GM18519 (cell line): ENCODE measurements around the gene LRRC41.
"Not testable (repeated sequence)": the region's sequence is repeated elsewhere in the genome, so short reads cannot be mapped to it uniquely, and the experiment has no call there.

ENCODE experiments used
- ATAC-seq: cut with Tn5 transposase; IDR thresholded peaks from one replicate; pipeline ENCODE4 v1.9.1; 2021; ENCODE audit warnings: mild to moderate bottlenecking, moderate library complexity; ENCODE audit not compliant: unreplicated experiment, low FRiP score

Gene LRRC41, protein sequence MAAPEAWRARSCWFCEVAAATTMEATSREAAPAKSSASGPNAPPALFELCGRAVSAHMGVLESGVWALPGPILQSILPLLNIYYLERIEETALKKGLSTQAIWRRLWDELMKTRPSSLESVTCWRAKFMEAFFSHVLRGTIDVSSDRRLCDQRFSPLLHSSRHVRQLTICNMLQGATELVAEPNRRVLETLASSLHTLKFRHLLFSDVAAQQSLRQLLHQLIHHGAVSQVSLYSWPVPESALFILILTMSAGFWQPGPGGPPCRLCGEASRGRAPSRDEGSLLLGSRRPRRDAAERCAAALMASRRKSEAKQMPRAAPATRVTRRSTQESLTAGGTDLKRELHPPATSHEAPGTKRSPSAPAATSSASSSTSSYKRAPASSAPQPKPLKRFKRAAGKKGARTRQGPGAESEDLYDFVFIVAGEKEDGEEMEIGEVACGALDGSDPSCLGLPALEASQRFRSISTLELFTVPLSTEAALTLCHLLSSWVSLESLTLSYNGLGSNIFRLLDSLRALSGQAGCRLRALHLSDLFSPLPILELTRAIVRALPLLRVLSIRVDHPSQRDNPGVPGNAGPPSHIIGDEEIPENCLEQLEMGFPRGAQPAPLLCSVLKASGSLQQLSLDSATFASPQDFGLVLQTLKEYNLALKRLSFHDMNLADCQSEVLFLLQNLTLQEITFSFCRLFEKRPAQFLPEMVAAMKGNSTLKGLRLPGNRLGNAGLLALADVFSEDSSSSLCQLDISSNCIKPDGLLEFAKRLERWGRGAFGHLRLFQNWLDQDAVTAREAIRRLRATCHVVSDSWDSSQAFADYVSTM

DNA sequence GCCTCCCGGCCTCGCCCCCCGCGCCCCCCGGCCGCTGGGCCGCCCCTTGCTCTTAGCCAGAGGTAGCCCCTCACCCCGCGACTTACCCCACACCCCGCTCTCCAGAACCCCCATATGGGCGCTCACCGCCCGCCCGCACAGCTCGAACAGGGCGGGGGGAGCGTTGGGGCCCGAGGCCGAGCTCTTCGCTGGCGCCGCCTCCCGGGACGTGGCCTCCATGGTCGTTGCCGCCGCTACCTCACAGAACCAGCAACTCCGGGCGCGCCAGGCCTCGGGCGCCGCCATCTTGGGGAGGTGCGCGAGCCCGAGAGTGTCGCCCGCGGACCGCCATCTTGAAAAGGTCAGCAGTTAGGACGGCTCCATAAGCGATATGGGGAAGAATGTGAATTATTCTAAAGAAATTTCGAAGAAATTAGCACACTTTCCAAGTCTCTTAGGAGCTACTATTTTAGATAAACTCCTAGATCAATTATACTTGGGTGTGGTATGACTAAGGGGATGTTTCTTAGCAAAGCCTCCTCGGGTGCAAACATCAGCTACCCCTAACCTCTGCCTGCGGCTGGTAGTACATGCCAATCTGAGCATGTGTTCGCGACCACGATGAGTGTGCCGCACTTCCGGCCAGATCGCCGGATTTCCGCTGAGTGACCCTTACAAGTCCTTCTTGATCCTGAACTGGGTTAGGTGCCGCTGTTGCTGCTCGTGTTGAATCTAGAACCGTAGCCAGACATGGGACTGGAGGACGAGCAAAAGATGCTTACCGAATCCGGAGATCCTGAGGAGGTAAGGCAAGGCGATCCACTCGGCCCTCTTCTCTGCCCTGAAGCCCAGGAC lies at the start of gene LRRC41, which contains the start of gene UQCRH:
Gene LRRC41 (minus strand): TSS at position 579 of the 834 bp plus-strand sequence. CDS start 294 bp downstream, at position 285.
Gene UQCRH (plus strand): TSS at position 661 of the 834 bp plus-strand sequence. CDS start 69 bp downstream, at position 730.
- peak; percentile 76 for ATAC-seq

DNA sequence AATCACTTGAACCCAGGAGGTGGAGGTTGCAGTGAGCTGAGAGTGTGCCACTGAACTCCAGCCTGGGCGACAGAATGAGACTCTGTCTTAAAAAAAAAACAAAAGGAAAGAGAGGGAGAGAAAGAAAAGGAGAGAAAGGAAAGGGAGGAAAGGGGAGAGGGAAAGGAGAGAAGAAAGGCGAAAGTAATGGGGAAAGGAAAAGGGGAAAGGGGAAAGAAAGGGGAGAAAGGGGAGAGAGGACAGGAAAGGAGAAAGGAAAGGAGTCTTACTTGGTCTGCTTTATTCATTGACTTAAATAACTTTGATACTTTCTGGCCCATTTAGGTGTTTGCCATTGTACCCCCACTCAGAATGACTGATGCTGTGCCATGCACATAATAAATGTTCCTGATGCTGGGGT lies 48.9 kb upstream of the LRRC41 start:
- no peak for ATAC-seq

DNA sequence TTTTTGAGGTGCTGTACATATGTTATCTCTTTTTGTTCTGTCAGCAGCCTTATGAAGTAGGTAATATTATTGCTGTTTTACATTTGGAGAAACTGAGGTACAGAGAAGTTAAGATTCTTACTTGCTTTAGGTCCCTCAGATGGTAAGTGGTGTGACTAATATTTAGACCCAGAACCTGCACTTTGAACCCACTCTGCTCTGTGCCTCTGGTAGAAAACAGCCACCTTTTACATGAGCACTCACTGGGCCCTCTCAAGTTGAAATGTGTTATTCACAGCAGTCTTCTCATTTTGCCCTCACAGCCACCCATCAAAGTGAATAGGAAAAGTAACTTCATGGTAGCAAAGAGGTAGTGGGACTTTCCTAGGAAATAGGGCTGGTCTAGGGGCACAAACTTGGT lies 41.9 kb upstream of the LRRC41 start:
- ATAC-seq: no peak

DNA sequence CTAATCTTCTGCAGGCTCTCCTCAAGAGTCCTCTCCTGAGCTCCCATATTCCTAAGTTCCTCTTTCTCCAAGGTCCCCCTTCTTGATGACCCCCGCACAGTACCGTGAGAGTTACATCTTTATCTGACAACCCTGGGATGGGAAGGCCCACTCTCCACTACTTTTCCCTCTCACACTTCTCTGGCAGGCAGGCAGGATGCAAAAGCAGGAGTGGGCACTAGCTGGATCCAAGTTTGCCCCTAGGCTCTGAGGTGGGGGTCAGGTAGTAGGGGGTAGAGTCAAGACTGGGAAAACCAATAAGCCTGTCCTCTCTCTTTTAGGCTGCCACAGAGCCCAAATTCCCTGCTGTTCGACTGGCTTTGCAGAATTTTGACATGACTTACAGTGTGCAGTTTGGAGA lies 41.1 kb upstream of the LRRC41 start:
- ATAC-seq: no peak

DNA sequence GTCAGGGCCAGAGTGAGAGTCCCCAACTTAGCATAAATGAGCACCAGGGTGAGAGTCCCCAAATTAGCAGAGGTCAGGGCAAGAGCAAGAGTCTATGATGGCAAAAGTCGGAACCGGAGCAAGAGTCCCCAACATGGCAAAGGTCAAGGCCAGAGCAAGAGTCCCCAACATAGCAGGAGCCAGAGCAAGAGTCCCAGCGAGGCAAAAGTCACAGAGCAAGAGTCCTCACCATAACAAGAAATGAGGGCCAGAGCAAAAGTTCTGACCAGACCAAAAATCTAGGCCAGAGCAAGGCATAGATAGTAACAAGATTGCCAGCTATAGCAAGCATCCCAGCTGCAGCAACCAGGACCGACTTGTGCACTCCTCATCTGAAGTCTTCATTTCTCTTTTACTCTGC lies 40.3 kb upstream of the LRRC41 start:
- ATAC-seq: no peak

DNA sequence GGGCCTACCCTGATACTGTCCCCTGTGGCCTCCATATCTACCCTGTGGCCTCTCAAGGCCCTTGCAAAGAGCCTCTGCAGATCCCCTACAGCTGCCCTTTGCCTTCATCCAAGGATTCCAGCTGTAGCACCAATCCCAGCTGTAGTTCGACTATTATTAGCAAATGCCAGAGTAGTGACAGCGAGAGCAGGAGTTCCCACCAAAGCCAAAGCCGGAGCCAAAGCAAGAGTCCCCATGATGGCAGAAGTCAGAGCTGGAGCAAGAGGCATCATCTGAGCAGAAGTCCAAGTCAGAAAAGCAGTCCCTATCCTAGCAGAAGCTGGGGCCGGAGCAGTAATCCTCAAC lies 39.9 kb upstream of the LRRC41 start:
- no peak for ATAC-seq

DNA sequence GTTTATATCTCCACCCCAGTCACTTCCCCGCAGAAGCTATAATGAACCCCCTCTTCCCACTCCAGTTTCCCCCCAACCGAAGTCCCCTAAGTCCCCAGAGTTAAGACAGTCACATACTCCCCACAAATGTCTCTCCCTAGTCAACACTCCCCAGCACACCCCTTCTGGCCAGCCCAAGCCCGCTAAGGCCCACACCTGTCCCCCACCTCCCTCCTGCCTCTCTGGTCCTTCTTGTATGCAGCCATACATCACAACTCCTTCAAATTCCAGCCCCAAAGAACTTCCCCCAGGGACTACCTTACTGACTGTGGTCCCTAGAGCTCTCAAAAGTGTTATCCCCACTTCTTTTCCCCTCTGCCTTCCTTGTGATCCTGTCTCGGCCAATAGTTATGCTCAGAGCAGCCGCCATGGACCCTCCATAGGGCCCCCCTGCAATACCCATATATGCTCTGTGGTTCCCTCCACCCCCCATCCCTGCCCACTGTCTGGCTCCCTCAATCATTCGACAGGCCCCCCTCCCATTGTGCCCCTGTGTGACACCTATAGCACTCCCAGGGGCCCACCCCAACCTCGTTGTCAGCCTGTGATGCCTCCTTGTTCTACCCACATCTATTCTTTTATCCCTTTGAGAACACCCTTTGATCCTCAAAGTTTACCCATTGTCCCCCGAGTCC lies 39.4 kb upstream of the LRRC41 start:
- no peak for ATAC-seq

DNA sequence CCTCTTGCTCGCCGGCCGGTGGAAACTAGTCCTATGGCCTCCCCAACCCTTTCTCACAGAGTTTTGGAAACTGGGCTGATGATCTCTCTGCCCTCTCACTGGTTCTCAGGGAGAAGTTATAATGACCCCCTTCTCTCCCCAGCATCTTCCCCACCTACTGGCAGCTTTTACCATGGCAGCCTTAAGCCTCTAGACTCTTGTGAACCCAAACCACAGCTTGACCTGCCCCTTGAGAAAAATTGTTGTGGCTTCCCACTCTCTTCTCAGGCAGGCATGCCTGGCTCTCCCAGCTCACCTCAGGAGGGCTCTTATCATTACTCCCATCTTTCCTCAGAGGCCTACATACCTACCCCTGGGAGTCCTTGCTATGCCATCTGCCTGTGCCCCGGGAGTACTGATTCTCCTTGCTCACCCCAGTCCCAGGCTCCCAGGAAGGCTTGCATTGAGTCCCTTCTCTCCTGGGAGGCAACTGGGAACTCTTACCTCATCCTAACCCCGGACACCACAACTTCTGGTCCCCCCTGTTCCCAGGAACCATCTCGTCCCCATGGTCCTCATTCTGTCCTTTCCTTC lies 38.8 kb upstream of the LRRC41 start:
- ATAC-seq: no peak

DNA sequence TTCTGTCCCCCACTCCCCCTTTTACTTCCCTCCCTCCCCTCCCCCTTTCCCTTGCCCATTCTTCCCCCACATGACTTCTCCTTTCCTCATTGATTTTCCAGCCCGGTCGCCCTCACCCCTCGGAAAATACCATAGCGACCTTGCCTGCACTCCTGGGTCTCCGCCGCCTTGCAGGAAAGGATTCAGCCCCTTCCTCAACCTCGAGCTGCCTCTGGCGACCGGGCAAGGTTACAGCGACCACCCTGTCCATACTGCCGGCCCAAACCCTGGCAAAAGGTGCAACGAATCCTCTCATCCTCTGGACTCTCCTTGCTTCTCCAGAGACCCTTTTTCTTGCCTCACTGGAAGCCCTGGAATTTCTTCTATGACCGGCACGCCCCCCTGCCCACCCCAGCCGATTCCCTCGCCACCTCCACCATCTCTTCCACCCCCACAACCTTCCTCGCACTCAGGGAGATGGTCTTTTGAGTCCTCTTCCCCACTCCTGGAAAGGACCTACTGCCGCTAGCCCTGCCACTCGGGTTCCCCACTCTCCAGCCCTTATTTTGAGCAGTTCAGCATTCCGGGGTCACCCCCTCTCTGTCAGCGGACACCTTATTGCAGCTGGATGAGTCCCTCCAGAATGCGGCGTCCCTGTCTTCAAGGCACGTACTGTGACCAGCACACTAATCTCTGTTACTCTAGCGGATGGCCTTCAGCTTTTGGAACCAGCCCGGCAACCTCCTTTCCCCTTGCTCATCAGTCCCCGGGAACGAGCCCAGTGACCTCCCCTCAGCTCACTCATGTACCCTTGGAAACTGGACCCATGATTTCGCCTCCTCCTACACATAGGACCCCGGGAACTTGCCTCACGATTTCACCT lies 38.0 kb upstream of the LRRC41 start:
- no peak for ATAC-seq

DNA sequence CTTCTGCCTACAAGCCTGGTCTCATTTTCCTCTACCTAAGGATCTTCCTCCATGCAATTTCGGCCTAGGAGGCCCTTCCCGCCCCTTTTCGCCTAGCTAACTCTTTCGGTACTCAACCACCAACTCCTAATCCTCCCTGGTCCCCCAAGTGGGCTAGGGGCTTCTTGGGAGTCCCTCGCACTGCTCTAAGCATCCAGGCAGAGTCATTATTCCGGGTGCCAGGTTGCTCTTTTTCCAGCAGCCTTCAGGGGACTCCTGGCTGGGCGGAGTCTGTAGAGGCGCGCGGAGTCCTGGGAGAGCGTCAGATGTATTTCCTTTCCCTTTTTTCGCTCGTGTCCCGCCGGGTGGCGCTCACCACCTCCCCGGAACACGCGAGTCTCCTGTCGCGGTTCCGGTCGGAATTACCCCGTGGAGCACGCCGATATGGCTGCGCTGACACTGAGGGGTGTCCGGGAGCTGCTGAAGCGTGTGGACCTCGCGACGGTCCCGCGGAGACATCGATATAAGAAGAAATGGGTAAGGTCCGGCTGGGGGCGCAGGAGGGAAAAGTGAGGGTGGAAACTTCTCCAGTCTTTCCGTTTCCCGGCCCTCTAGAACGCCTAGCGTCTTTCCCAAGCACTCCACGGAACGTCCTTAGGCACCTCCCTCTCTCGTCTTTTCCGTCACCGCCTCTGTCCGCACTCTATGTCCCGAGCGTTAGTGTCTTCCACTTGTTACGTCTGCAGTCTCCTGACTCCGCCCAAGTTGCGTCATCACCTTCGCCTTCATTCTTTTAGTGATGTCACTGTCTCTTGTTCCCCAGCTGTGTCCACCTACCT lies 37.2 kb upstream of the LRRC41 start, which contains the start of gene NSUN4:
Gene NSUN4 (plus strand): TSS at position 404 of the 818 bp plus-strand sequence. CDS start 20 bp downstream, at position 424.
- peak; percentile 74 for ATAC-seq

DNA sequence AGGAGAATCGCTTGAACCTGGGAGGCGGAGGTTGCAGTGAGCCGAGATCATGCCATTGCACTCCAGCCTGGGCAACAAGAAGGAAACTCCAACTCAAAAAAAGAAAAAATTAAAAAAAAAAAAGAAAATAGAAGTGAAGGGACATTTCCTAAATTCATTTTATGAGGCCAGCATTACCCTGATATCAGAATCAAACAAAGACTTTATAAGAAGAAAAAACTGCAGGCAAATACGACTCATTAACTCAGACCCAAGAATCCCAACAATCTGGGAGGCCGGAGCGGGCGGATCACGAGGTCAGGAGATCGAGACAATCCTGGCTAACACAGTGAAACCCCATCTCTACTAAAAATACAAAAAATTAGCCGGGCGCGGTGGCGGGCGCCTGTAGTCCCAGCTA lies 34.0 kb upstream of the LRRC41 start:
- not testable (repeated sequence) for ATAC-seq

DNA sequence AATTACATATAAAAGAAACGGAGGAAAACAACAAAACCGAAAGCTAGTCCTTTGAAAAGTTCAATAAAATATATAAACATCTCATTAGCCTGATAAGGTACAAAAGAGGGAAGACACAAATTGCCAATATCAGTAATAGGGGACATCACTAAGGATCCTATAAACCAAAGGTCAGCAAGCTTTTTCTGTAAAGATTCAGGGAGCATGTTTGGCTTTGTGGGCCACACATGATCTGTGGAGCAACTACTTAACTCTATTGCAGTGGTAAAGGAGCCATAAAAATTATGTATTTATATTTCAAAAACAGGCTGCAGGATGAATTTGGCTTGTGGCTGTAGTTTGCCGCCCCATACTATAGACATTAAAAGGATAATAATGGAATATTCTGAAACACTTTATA lies 31.7 kb upstream of the LRRC41 start:
- no peak for ATAC-seq

DNA sequence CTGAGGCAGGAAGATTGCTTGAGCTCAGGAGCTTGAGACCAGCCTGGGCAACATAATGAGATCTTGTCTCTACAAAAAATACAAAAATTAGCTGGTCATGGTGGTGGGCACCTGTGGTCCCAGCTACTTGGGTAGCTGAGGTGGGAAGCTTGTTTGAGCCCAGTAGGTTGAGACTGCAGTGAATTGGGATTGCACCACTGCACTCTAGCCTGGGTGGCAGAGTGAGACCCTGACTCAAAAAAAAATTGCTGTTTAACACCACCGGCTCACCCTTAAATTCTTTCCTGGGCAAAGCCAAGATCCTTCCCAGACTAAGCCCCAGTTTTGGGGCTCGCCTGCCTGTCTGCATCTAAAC lies 30.6 kb upstream of the LRRC41 start:
- no peak for ATAC-seq

DNA sequence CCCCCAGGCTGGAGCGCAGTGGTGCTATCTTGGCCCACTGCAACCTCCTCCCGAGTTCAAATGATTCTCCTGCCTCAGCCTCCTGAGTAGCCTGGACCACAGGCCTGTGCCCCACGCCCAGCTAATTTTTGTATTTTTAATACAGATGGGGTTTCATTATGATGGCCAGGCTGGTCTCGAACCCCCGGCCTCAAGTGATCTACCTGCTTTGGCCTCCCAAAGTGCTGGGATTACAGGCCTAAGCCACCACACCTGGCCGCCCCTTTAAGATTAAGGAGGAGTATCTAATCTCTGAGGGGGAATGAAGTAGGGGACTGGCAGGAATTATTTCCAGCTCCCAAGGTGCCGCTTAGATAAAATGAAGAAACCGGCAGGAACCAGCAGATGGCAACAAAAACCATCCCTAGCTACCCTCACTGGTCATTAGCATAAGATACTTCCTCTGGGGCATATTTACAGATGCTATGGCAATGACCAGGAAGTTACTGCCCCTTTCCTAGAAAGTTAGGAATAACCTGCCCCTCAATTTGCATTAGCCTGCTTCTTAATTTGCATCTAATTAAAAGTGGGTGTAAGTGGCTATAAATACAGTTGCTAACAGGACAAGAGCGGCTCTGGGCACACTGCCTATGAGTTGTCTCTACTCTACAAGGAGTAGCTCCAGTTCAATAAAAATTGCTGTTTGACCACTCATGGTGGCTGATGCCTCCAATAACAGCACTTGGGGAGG lies 30.0 kb upstream of the LRRC41 start:
- no peak for ATAC-seq

DNA sequence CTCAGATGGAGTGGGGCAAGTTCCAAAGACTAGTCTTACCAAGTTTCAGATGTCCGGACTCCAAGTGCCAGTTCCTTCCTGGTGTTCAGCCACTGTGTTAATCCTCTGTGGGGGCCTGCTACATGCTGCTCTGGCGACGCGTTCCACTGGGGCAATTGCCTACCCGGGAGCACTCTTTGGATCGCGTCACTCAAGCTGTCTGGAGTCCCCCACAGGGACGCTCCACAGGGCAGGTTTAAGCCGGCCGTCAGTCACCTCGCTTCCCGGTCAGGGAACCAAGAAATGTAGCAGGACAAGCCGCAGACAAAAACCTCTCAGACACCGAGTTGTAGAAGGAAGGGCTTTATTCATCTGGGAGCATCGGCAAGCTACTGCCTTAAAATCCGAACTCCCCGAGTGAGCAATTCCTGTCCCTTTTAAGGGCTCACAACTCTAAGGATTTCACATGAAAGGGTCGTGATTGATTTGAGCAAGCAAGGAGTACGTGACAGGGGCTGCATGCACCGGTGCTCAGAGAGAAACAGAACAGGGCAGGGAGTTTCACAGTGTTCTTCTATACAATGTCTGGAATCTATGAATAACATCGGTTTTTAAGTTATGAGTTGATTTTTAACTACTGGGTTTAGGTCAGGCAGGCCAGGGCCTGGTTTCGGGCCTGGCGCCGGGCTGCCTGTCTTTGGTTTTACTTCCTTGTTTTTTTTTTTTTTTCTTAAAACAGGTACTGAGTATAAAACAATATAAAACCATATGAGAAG lies 28.5 kb upstream of the LRRC41 start:
- not testable (repeated sequence) for ATAC-seq

DNA sequence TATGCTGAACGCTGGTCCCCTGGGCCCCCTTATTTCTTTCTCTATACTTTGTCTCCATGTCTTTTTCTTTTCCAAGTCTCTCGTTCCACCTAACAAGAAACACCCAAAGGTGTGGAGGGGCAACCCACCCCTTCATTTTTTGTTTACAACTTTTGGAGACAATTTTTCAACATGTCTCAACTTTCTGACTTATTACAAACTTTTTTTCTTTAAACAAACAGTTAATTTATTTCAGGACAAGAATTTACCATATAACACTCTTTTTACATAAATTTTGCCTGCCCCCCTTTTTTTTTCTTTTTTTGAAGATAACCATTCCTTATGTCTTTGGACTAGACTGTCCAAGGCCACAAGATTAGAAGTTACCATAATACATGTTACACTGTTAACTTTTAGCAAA lies 27.0 kb upstream of the LRRC41 start:
- not testable (repeated sequence) for ATAC-seq

DNA sequence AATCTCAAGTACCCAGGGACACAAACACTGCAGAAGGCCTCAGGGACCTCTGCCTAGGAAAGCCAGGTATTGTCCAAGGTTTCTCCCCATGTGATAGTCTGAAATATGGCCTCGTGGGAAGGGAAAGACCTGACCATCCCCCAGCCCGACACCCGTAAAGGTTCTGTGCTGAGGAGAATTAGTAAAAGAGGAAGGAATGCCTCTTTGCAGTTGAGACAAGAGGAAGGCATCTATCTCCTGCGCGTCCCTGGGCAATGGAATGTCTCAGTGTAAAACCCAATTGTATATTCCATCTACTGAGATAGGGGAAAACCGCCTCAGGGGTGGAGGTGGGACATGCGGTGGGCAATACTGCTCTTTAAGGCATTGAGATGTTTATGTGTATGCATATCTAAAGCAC lies 26.4 kb upstream of the LRRC41 start:
- not testable (repeated sequence) for ATAC-seq
